HG03175 (cell line): ENCODE results near the gene ETV6.
A peak's percentile ranks its signal among the peaks of the same experiment; 100 is the strongest.

Source experiments
- ATAC-seq: cut with Tn5 transposase; IDR thresholded peaks from one replicate; pipeline ENCODE4 v1.9.1; 2021; ENCODE audit warnings: mild to moderate bottlenecking, moderate library complexity; ENCODE audit not compliant: unreplicated experiment

The ETV6 gene

DNA sequence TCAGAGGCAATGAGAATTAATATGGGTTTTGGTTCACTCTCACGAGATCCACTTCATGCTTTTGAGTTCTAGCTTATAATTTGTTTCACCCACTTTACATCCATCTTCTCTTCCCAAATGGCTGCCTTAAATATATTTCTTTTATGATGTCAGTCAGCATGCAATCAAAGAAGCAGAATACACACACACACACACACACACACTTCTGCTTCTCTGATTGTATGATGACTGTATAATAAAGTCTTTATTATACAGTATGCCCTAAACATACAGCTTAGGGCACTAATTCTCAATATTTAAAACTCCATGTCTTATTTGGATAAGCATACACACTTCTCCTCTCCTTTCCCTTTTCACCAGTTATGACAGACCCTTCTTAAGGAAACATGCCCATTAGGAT lies 6.7 kb upstream of the ETV6 start:
- no peak for ATAC-seq

GRCh38 chr12:11645391-11645790 lies 4.1 kb upstream of the ETV6 start:
- ATAC-seq: no peak

DNA sequence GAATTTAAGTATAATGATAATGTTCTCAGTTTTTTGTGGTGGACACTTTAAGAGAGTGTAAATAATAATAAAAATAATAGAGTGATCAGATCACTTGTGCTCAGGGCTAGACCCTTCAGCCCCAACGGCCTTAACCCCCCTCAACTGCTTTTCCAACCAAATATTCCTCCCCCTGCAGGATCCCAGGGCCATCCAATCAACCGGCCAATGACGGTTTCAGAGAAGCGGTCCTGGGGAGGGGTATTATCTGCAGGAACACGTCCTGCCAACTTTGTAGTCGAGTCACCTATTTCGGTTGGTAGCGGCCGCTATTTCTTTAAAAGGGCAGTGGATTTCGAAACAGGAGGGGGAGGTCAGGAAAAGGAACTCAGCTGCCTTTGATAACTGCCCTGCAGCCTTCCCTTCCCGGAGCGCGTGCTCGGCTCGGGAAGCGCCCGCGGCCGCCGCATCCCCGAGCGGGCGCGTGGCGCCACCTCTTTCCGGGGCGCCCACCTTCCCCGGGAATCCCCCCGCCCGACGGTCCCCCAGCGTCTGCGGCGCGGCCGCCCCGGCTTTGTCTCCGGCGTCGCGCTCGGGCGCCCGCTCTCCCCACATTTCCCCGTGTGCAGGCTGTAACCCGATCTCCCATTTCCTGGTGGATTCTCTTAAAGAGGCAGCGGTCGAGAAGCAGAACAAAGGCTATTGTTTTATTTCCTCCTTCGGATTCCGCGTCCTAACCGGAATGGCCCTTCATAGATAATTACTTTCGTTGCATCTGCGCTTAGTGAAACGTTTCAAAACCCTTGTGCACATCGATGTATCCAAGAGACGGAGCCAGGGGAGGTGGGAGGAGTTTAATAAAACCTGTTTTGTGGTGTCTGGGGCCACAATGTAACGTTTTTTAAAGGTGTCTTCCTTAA lies 711 bp upstream of the ETV6 start:
- ATAC-seq: peak; percentile 30

DNA sequence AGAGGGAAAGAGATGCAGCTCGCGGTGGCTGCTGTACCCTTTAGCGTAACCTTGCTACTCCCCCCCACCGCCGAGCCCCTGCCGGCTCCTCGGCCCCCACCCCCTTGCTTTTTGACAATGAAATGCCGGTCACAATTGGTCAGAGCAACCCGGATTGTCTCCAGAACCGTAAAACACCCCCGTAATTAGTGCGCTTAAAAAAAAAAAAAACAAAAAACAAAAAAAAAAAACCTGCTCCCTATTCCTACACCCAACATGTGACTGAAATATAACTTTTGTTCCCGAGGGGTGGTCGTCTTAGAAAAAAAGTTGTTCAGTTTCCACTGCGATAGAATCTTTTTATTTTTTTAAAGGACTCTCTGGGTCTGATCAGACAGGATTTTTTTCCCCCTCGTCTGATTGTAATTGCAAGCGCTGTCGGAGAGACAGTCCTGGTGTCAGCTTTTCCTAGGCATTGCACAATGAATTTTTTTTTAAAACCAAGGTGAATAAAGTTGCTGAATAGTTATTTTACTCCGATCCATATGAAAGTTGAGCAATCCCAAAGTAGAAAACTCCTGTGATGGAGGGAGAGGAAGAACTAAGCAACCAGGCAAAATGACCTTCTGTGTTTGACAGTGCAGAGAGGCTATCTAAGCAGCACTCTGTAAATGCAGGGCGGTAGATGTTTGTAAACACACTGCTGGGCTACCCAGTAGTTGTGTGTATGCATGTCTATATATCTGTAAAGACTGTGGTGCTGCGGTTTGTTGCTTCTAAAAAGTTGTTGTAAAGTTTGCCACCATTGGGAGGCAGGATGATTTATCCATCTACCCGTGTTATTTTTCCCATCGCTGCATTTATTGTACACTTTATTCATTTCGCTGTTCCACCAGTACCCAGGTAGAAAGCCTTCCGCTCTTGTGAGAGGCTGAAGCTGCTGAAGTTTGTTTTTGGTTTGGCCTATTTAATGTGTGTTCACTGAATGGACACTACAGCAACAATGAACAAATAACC lies 1.1 kb downstream of the ETV6 start:
- no peak for ATAC-seq

GRCh38 chr12:11651381-11651780 lies 1.9 kb downstream of the ETV6 start:
- ATAC-seq: no peak

DNA sequence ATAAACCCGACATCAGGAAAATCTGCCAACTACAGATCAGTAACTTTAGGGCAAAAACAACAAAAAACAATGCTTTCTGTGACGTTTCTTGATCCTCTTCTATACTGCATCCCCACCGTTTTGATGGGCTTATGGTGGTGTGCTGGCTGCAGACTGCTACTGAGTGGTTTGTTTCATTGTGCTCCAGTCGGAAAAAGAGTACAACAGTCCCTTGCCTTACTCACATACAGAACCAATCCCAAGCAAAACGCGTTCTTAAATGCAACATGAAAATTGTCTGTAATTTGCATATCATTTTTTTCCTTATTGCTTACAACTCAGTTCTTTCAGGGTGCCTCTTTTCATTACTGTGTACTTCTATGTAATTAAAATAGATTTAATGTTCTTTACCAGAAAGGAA lies 2.3 kb downstream of the ETV6 start:
- no peak for ATAC-seq

GRCh38 chr12:11652351-11653040 lies 3.0 kb downstream of the ETV6 start:
- peak; percentile 27 for ATAC-seq

GRCh38 chr12:11653215-11653753 lies 3.8 kb downstream of the ETV6 start:
- ATAC-seq: no peak

DNA sequence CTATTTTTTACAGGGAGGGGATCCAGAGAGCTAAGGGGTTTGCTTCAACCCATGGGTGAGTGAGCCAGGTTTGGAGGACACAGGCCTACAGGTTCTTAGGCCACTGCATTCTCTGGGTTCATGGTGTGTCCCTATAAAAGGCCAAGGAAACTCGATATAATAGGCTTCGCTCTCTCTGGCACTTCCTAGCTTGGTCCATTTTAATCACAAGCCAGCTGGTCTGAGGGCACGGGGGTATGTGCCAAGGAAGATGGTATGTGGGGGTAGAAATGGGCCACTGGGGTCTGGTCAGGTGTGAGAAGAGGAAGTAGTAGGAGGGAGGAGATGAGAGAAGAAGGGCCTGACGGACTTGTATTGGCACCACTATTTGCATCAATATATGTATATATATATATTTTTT lies 4.9 kb downstream of the ETV6 start:
- no peak for ATAC-seq

DNA sequence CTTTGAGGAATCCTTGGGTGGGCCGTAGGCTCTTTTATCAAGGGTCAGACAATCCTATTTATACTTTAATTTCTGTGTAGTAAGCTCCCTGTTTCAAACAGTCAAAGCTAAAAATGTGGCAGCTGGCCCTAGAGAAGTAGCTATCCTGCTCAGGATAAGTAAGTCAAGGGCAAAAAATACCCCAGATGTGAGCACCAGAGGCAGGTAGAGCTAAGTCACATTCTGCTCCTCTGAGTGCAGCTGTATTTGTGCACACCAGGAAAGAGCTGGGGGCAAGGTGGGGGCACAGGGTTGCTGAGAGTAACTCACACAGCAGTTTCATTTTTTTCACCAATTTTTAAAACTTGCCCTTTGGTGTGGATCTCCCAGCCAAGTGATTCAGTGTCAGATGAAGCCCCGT lies 5.3 kb downstream of the ETV6 start:
- no peak for ATAC-seq

DNA sequence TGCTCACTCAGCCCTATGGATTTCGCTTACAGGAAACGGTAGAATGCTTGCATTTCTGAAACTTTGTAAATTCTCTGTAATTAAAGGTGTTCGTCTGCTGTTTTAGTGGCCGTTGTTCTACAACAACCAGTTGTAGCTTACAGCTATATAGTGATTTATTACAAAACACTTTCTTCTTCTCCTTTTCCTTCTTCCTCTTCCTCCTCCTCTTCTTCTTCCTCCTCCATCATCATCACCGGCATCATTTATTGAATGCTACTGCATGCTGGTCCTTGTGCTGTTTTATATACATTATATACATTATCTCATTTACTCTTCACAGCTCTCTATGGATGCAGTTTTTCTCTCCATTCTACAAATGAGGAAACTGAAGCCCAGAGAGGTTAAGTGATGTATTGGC lies 6.4 kb downstream of the ETV6 start:
- ATAC-seq: no peak

DNA sequence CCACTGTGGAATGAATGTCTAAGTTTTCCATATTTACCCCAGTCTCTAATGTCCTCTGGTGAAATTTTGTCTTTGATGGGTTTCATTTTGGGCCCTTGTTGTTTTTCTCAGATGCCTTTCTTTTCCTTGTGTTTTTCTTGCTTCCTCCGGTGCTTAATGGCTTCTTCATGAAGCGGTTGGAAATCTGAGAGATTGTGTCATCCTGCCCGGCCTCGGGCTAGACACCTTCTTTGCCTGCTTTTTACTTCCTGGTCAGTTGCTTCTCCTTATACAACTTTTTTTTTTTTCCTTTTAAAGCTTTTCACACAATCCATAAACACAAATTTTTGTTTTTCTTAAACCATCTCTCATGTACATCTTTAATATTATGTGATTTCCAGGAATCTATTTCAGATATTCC lies 7.1 kb downstream of the ETV6 start:
- ATAC-seq: no peak

- no peak for ATAC-seq
Measured at GRCh38 chr12:11657511-11657910, 8.0 kb downstream of the ETV6 start.

DNA sequence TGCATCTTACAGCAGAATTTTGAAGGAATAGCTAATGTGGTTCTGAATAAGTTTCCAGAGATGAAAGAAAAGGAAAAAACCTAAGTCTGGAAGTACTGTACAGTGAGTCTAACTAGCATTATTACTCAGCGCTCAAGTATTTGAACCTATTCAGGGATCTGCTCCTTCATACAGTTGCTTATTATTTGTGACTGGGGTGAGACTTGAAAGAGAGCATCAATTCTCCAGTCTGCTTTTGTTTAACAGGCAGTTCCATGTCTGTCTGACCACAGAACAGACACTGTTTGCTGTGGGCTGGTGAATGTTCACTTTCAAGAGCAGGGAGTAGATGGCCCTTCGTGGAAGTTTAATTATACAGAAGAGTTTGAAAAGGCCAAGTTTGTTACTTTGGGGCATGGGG lies 9.3 kb downstream of the ETV6 start:
- no peak for ATAC-seq

GRCh38 chr12:11660624-11661023 lies 11.2 kb downstream of the ETV6 start:
- ATAC-seq: no peak

- no peak for ATAC-seq
Measured at GRCh38 chr12:11661491-11662089, 12.1 kb downstream of the ETV6 start.

DNA sequence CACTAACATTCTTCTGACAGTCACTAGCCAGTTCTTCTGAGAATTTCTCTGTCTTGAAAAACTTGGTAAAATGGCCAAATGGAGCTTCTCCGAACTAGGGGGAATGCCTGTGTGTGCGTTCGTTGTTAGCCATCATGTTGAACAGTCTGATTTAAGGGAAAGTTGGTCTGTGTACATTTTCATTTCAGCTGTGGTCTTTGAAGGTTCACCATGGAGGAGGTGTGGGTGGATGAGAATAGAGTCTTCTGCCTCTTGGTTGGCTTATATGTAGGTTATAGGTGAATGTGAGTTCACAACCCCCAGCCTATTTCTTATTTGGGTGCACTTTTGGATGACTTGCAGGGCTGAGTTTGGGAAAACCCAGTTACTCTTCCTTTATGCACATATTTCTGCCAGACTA lies 12.9 kb downstream of the ETV6 start:
- no peak for ATAC-seq

DNA sequence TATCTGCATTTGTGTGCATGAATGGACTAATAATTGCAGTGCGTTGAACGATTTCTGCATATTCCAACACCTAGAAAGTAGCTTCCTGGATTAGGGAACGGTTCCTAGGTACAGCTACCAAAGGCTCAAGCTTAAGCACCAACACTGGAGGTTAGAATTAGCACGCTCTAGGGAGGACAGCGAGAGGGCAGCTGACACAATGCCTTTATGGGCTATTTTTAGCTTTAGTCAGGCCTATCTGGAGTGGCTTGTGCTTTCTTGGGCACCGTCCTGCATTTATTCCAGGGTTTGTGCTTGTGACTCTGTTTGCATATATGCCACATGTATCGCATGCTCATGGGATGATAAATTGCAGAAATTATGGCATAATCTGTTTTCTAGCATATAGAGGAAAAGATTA lies 13.7 kb downstream of the ETV6 start:
- no peak for ATAC-seq

DNA sequence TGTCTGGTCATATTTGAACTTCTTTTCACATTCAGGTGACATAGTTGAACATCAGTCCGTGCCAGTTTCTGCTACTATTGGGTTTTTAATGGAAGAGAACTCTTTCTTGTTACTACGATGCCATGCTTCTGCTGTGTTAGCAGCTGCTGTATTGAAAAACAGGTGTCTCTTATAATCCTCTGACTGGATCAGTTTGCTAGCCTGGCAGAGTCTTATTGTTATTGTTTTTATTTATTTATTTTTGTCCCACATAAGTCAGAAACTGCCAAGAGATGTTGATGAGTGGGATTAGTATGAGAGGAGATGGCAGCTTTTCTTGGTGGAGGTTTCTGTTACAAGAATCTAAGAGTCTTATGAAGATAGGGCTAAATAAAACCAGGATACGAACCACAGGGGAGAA lies 14.6 kb downstream of the ETV6 start:
- ATAC-seq: no peak
